Activated CD4-positive, alpha-beta T cell treated with anti-CD3 and anti-CD28 coated beads for 4 hours (primary cell): ENCODE data around the gene GRK3.
"Not testable (repeated sequence)": the region's sequence is repeated elsewhere in the genome, so short reads cannot be mapped to it uniquely, and the experiment has no call there.

Experiments used
- DNase-seq, 2 donors: peaks; one replicate each; pipeline ENCODE4 v3.0.0-alpha.2; 2020

GRK3 gene

GRCh38 chr22:25552405-25552804, 12.1 kb upstream of the GRK3 start:
- DNase-seq: not testable (repeated sequence)

- no peak for DNase-seq
Measured at GRCh38 chr22:25553131-25553530, 11.3 kb upstream of the GRK3 start.

GRCh38 chr22:25554238-25554671, 10.2 kb upstream of the GRK3 start:
- DNase-seq: no peak

DNA sequence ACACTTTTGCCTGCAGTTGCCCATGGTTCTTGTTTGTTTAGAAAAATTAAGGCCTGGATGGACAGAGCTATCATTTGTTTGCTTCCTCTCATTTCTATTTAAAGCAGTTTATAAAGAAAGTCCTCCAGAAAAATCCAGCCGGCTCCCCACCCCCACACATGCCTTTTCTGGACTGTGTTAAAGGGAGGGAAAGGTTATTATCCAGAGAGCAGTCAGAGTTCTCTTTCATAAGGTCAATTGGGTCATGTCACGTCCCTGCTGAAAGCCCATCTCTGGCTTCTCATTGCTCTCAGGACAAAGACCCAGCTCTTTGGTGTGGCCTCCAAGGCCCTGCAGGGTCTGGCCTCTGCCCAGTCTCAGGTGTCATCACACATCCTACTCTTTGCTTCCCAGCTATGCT, 9.8 kb upstream of the GRK3 start:
- DNase-seq: no peak

DNA sequence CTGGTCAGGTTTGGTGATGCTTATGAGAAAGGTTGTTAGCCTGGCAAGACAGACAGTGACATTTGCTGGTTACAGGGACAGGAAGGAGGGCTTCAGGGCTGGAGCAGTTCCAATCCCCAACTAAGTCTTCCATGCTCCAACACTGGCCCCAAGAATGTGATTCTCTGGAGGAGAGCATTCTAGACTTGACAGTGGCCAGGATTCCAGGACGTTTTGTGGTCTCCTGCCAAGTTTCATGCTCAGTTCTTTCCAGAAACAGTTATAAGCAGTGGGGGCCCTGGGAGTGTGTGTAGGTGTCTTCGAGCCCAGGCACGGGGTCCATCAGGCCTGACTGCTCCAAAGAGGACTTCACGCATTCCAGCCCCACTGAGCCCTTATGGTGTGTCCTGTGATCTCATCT, 8.9 kb upstream of the GRK3 start:
- DNase-seq: no peak

DNA sequence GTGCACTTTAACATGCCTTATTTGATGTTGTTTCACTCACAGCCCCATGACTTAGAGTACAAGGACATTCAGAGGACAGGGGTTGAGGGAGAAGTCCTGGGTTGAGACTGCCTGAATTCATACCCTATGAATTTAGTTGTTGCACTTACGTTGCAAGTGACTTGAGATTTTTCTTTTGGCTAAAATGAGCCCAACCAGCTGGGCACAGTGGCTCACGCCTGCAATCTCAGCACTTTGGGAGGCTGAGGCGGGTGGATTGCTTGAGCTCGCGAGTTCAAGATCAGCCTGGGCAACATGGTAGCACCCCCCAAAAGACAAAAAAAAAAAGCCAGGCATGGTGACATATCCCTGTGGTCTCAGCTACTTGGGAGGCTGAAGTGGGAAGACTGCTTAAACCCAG, 7.3 kb upstream of the GRK3 start:
- DNase-seq: no peak

GRCh38 chr22:25558341-25558740, 6.1 kb upstream of the GRK3 start:
- DNase-seq: no peak

GRCh38 chr22:25559910-25560309, 4.6 kb upstream of the GRK3 start:
- not testable (repeated sequence) for DNase-seq

- DNase-seq: not testable (repeated sequence)
Measured at GRCh38 chr22:25561182-25561581, 3.3 kb upstream of the GRK3 start.

- DNase-seq: not testable (repeated sequence)
Measured at GRCh38 chr22:25561927-25562326, 2.5 kb upstream of the GRK3 start.

GRCh38 chr22:25562966-25563760, 1.3 kb upstream of the GRK3 start:
- DNase-seq: not testable (repeated sequence)

- peak; percentile 8 to 13 for DNase-seq
Measured at GRCh38 chr22:25563761-25564319, 635 bp upstream of the GRK3 start.

- DNase-seq: peak in 1 of 2 donors; percentile 2
Measured at GRCh38 chr22:25564979-25565677, 653 bp downstream of the GRK3 start.

GRCh38 chr22:25566186-25566897, 1.9 kb downstream of the GRK3 start:
- no peak for DNase-seq

GRCh38 chr22:25566898-25567235, 2.4 kb downstream of the GRK3 start:
- no peak for DNase-seq

GRCh38 chr22:25567251-25567675, 2.8 kb downstream of the GRK3 start:
- no peak for DNase-seq

DNA sequence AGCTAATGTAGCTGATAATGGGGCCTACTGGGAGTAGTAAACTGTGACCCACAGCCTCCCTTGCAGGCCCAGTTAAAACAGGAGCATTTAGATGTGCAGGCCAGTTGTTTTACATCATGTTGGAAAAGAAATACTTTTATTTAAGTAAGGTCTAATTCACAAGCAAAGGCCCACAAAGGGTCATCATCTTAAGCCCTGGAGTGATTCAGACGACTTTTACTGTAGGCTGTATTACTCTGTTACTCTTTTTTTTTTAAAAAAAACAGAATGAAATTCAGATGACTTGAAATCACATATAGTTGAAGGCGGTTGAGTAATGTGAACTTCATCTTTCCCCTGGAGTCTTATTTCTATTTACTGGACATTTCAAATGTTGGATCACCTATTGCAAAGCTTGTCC, 3.6 kb downstream of the GRK3 start:
- not testable (repeated sequence) for DNase-seq

DNA sequence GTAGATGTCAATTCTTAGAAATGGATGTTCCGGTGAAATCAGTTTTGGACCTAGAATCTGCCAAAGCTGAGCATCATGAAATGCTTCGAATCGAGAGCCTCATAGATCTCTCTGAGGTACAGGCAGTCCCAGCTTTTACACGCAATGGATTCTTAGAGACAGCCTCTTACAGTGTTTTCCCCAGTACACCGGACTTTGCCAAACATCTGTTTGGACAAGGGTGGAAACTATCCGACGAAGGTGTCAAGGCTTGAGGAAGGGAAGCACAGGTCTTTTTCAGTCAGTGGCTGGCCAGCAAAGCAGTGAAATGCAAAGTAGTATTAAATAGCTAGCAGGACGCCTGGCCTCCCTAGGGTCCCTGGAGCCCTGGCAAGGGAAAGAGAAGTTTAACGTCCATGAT, 4.9 kb downstream of the GRK3 start:
- DNase-seq: no peak

DNA sequence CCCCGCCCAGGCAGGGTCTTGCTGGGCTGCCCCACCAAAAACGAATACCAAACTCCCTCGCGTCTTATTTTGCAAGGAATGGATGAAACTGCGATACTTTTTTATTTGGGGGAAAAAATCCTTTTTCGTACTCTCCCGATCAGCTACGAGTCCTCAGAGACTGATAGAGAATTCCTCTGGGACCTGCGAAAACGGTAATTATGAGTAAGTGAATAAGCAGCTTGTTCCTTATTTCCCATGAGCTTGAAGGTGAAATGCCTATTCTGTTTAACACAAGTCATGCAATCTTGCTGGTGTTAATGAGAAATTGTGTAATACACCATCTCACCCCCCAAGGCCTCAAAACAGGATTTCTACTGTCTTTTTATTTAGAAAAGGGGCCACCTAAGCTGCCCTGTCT, 5.5 kb downstream of the GRK3 start:
- no peak for DNase-seq

GRCh38 chr22:25570486-25570885, 6.0 kb downstream of the GRK3 start:
- no peak for DNase-seq

- DNase-seq: not testable (repeated sequence)
Measured at GRCh38 chr22:25571969-25572707, 7.7 kb downstream of the GRK3 start.

DNA sequence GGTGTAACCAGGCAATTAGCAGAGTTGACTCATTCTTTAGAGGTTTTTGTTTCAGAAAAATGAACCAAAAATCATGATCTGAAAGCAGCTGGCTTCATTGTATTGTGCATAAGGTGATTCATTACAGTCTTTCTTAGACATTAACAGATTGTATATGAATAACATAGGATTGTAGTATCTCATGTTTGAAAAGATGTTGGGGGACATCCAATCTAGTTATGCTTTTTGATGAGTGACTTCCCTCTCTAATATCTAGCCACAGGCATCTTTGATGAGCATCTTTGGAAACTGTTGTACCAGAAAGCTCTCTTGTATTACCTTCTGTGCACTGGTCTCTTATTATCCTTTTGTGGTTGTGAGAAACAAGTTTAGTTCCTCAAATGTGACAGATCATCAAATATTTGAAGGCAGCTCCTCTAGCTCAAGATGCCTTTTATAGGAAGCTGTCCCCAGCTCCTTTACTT, 8.3 kb downstream of the GRK3 start:
- no peak for DNase-seq

- DNase-seq: no peak
Measured at GRCh38 chr22:25573841-25574240, 9.4 kb downstream of the GRK3 start.
